HepG2 (cell line): ENCODE data around the gene CXCR4. TPM values are rescaled to one million over a fixed set of nuclear protein-coding genes. Genes with fewer than 3 reads are reported as not detected.

Experiments used
- ATAC-seq: fragments of 200-7000 bp; cut with Tn5 transposase; 3 replicates; pipeline ENCODE4 v1.9.1; 2020; ENCODE audit warnings: mild to moderate bottlenecking, moderate library complexity
- BruUV-seq: library from RNA; stranded (reverse); fragments of 400-500 nt; replicated peaks from 2 replicates; lab custom pipeline; 2021; lab: Mats Ljungman, UMichigan
- CTCF ChIA-PET: fragments of 300-600 bp; formaldehyde crosslinking; extraction: SDS; loops from one replicate; lab custom pipeline; 2021; ENCODE audit warnings: low total read pairs, inconsistent platforms, low intra/inter-chr PET ratio; lab: Yijun Ruan, JAX
- POLR2A ChIA-PET: fragments of 350-600 bp; sonication (Branson Sonifier 250); formaldehyde crosslinking; loops from one replicate; lab custom pipeline; 2020; ENCODE audit warnings: antibody characterized with exemption, inconsistent platforms; lab: Yijun Ruan, JAX
- DNase-seq: peaks from one replicate; pipeline ENCODE4 v3.0.0-alpha.2; 2015; ENCODE audit warnings: low spot score
- FAIRE-seq: peaks from 3 replicates; lab custom pipeline; 2011; peaks lifted over from hg19 to GRCh38; lab: Jason Lieb, UNC
- H2AFZ ChIP-seq: one replicate; pipeline ENCODE4 v1.6.1; 2011; ENCODE audit warnings: low read length, inconsistent platforms
- H3K27ac ChIP-seq: fragments of 300-600 bp; 3 replicates; pipeline ENCODE4 v1.8.0; 2011; ENCODE audit warnings: mixed run types, mild to moderate bottlenecking, mixed read lengths, low read length, inconsistent platforms; ENCODE audit not compliant: insufficient read depth; ENCODE audit errors: extremely low read length
- H3K27me3 ChIP-seq, 2 experiments: fragments of 200-600 bp in 1 of 2; 2 replicates in 1 of 2; 3 replicates in 1 of 2; pipeline versions ENCODE4 v1.6.0 to v1.8.0; 2011; ENCODE audit warnings: low read length in 2 of 2, mild to moderate bottlenecking in 2 of 2, moderate library complexity in 2 of 2, inconsistent platforms in 1 of 2; ENCODE audit not compliant: insufficient read depth in 2 of 2, control insufficient read depth in 1 of 2
- H3K36me3 ChIP-seq, 2 experiments: fragments of 200-600 bp in 1 of 2; replicated peaks in 1 of 2; 2 replicates in 1 of 2; 3 replicates in 1 of 2; pipeline versions ENCODE4 v1.5.1 to v1.8.0; 2011; ENCODE audit warnings: low read length in 2 of 2, inconsistent platforms in 1 of 2; ENCODE audit not compliant: insufficient read depth in 2 of 2, control insufficient read depth in 1 of 2
- H3K4me1 ChIP-seq: 2 replicates; pipeline ENCODE4 v1.5.1; 2012; ENCODE audit warnings: low read length, inconsistent platforms; ENCODE audit not compliant: insufficient read depth
- H3K4me2 ChIP-seq: 2 replicates; pipeline ENCODE4 v1.6.0; 2011; ENCODE audit warnings: low read depth, low read length, inconsistent platforms
- H3K4me3 ChIP-seq, 3 experiments: fragments of 200-600 bp in 1 of 3; sonication (generic), shearing (Covaris generic) in 1 of 3; replicated peaks in 1 of 3; 2 replicates each; pipeline ENCODE4 v1.5.1; 2011 to 2016; ENCODE audit warnings: low read length in 3 of 3, inconsistent platforms in 2 of 3, low read depth in 2 of 3, mild to moderate bottlenecking in 2 of 3, control low read depth in 1 of 3, mixed read lengths in 1 of 3; ENCODE audit not compliant: insufficient read depth in 1 of 3
- H3K79me2 ChIP-seq: one replicate; pipeline ENCODE4 v1.6.1; 2011; ENCODE audit warnings: low read length, inconsistent platforms; ENCODE audit not compliant: insufficient read depth
- H3K9ac ChIP-seq: 2 replicates; pipeline ENCODE4 v1.6.0; 2011; ENCODE audit warnings: mild to moderate bottlenecking, low read depth, low read length, inconsistent platforms; ENCODE audit not compliant: insufficient read depth
- H3K9me3 ChIP-seq: 2 replicates; pipeline ENCODE4 v1.5.1; 2012; ENCODE audit warnings: mild to moderate bottlenecking, low read length
- H4K20me1 ChIP-seq: 2 replicates; pipeline ENCODE4 v1.6.0; 2011; ENCODE audit warnings: inconsistent platforms, mild to moderate bottlenecking, low read length, moderate library complexity; ENCODE audit not compliant: insufficient read depth
- BORCS8-MEF2B ChIP-seq: sonication (generic); formaldehyde crosslinking; IDR thresholded peaks from 2 replicates; pipeline ENCODE4 v1.8.0; 2022; ENCODE audit warnings: mild to moderate bottlenecking, missing genetic modification reagents
- RARA ChIP-seq: IDR thresholded peaks from 2 replicates; pipeline ENCODE4 v1.6.1; 2016; ENCODE audit warnings: missing genetic modification reagents, missing compliant biosample characterization
- ZNF232 ChIP-seq: sonication (generic); formaldehyde crosslinking; IDR thresholded peaks from 2 replicates; pipeline ENCODE4 v1.4.0; 2020; ENCODE audit warnings: missing genetic modification reagents, borderline replicate concordance
- ZNF30 ChIP-seq: sonication (generic); formaldehyde crosslinking; IDR thresholded peaks from 2 replicates; pipeline ENCODE4 v1.5.0; 2020; ENCODE audit warnings: mild to moderate bottlenecking, missing genetic modification reagents
- ZNF432 ChIP-seq: sonication (generic); formaldehyde crosslinking; IDR thresholded peaks from 2 replicates; pipeline ENCODE4 v1.5.0; 2020; ENCODE audit warnings: missing genetic modification reagents, mild to moderate bottlenecking, borderline replicate concordance
- WGBS: methylation state at CpG from one replicate; pipeline ENCODE4 v1.1.6; 2017; ENCODE audit warnings: low lambda C conversion rate; 5-methylcytosine and 5-hydroxymethylcytosine counted together
- in situ Hi-C: cut with HindIII; loops from 2 replicates; pipeline ENCODE4 v1.10.0; 2017; ENCODE audit warnings: low pct_unique_long_range_greater_than_20kb; ENCODE audit not compliant: extremely low pct_ligation_motif_present
- intact Hi-C: fragments of 100-400 bp; cut with micrococcal nuclease; formaldehyde crosslinking; loops from one replicate; pipeline ENCODE4 v1.10.0; 2022; ENCODE audit not compliant: unreplicated experiment
- polyA plus RNA-seq, 8 experiments: library from polyadenylated mRNA; depleted of rRNA in 3 of 8; stranded (reverse) in 7 of 8; unstranded in 1 of 8; fragments of >200 nt; fragmentation: Illumina TruSeq in 4 of 8; extraction: Trizol in 4 of 8; gene quantifications; 2 replicates each; pipeline versions ENCODE4 v1.2.1 to v1.2.3, GENCODE V29; 2011 to 2016; ENCODE audit warnings: low read depth in 4 of 8, missing spikeins in 1 of 8, mixed read lengths in 1 of 8; ENCODE audit not compliant: insufficient read depth in 1 of 8
- total RNA-seq, 5 experiments: library from RNA; depleted of rRNA; stranded (reverse); fragments of >200 nt; fragmentation: Illumina TruSeq; extraction: Trizol; gene quantifications; 2 replicates each; pipeline ENCODE4 v1.2.3, GENCODE V29; 2016; ENCODE audit warnings: low read depth in 1 of 5
- TF ChIP-seq, protein P1 (sequence below): sonication (generic); formaldehyde crosslinking; IDR thresholded peaks from 2 replicates; pipeline ENCODE4 v1.4.0; 2020; ENCODE audit warnings: missing genetic modification reagents

CXCR4 gene
- total and polyA plus RNA-seq, 2 of the 13 experiments (the other 11 are each of a cell fraction or from before 2014, with no cell fraction given): 0.34 to 0.55 TPM

GRCh38 chr2:136086253-136087016, 31.5 kb downstream of the CXCR4 start:
- intact Hi-C loops: no loop called here
- H3K36me3 ChIP-seq: no peaks in the 10 kb centered on the region
- no peak overlapping the region for H3K4me2 ChIP-seq
- no peaks in the 10 kb centered on the region for H3K27me3 ChIP-seq
- no TSS peak for BruUV-seq
- ChIA-PET CTCF (no interaction called here), POLR2A (no interaction called here)
- 30% methylated on average over 4 of the region's 4 CpGs for WGBS
- H2AFZ ChIP-seq: no peak overlapping the region
- no peaks in the 10 kb centered on the region for H3K4me1 ChIP-seq
- no peaks in the 10 kb centered on the region for H3K79me2 ChIP-seq
- no peak overlapping the region for H3K27ac ChIP-seq
- in situ Hi-C loops: no loop called here
- FAIRE-seq (no peak), DNase-seq (no peak), ATAC-seq (peak; percentile 36; the same call in 2 of the 3 replicates)
- H4K20me1 ChIP-seq: no peaks in the 10 kb centered on the region
- no peaks in the 10 kb centered on the region for H3K9me3 ChIP-seq
- H3K4me3 ChIP-seq: no peak overlapping the region
- no peak overlapping the region for H3K9ac ChIP-seq
- TF ChIP-seq, protein P1, sequence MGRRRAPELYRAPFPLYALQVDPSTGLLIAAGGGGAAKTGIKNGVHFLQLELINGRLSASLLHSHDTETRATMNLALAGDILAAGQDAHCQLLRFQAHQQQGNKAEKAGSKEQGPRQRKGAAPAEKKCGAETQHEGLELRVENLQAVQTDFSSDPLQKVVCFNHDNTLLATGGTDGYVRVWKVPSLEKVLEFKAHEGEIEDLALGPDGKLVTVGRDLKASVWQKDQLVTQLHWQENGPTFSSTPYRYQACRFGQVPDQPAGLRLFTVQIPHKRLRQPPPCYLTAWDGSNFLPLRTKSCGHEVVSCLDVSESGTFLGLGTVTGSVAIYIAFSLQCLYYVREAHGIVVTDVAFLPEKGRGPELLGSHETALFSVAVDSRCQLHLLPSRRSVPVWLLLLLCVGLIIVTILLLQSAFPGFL: no peak
- no peak for TF ChIP-seq RARA (CRISPR knock-in tag)
- no peak for TF ChIP-seq ZNF30
- TF ChIP-seq ZNF432 (CRISPR knock-in tag): no peak
- no peak for TF ChIP-seq ZNF232
- TF ChIP-seq BORCS8-MEF2B (CRISPR knock-in tag): no peak
